Measurements from ENCODE around the gene CD53. TPM values are rescaled to one million over a fixed set of nuclear protein-coding genes. Genes with fewer than 3 reads are reported as not detected.

The CD53 gene
- total RNA-seq, 1 experiment from 2014 or later, result 1.4 TPM

DNA sequence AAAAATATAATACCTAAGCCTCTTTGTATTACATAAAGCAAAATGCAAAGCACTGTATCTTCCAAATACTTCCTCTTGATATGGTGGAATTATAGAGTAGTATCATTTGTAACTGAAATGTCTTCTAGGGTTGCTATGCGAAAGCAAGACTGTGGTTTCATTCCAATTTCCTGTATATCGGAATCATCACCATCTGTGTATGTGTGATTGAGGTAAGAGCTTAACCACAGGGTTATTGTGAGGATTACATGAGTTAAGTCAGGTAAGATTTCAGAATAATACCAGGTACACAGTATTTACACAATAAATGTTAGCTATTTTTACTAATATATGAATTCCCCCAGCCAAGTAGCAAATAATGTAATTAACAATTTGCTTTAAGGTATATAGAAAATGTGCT, 24.7 kb downstream of the CD53 start (continued):
- no peak for TF ChIP-seq NR1H2 (CRISPR knock-in tag; IDR thresholded peaks at IDR 0.05)
- TF ChIP-seq MYBL2 (CRISPR knock-in tag; IDR thresholded peaks at IDR 0.05), result no peak
- no peak for TF ChIP-seq TEAD4 (CRISPR knock-in tag; IDR thresholded peaks at IDR 0.05)

DNA sequence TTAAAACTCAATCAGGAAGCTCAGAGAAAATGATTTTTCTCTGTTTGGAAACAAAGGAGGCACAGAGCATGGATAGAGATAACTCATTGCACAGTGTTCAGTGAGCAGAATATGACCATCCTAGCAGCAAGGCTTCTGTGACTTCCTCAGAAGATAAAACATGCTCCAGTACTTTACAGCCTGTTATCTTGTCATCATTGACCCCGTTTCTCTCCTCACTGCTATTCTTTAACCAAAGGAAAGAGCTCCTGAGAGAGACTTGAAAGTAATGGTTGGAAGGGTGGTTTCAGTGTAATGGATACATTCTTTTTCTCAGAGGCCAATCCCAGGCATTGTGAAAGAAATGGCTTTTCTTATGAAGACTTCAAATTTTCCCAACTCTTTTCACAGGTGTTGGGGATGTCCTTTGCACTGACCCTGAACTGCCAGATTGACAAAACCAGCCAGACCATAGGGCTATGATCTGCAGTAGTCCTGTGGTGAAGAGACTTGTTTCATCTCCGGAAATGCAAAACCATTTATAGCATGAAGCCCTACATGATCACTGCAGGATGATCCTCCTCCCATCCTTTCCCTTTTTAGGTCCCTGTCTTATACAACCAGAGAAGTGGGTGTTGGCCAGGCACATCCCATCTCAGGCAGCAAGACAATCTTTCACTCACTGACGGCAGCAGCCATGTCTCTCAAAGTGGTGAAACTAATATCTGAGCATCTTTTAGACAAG, 25.9 kb downstream of the CD53 start:
- TF ChIP-seq HMGA2 (CRISPR knock-in tag; IDR thresholded peaks at IDR 0.05) (no peak), ZNF138 (CRISPR knock-in tag; conservative IDR thresholded peaks at IDR 0.05) (no peak), ZNF121 (CRISPR knock-in tag; IDR thresholded peaks at IDR 0.05) (no peak), TEAD1 (CRISPR knock-in tag; IDR thresholded peaks at IDR 0.05) (no peak), EMX1 (CRISPR knock-in tag; IDR thresholded peaks at IDR 0.05) (no peak), ZNF396 (CRISPR knock-in tag; IDR thresholded peaks at IDR 0.05; ENCODE audit: borderline replicate concordance) (no peak), MYBL2 (CRISPR knock-in tag; IDR thresholded peaks at IDR 0.05) (no peak), ESRRA (CRISPR knock-in tag; IDR thresholded peaks at IDR 0.05; ENCODE audit: borderline replicate concordance) (no peak), OVOL2 (CRISPR knock-in tag; IDR thresholded peaks at IDR 0.05; ENCODE audit: borderline replicate concordance) (no peak), CBFB (CRISPR knock-in tag; IDR thresholded peaks at IDR 0.05; ENCODE audit: low read depth) (no peak), ATF1 (CRISPR knock-in tag; IDR thresholded peaks at IDR 0.05) (no peak), FOXP1 (CRISPR knock-in tag; IDR thresholded peaks at IDR 0.05; ENCODE audit: borderline replicate concordance) (no peak), ZNF317 (CRISPR knock-in tag; IDR thresholded peaks at IDR 0.05; ENCODE audit: borderline replicate concordance, low read depth) (no peak), CREB1 (CRISPR knock-in tag; IDR thresholded peaks at IDR 0.05) (no peak), RELA (CRISPR knock-in tag; IDR thresholded peaks at IDR 0.05; ENCODE audit: borderline replicate concordance) (no peak)
- TF ChIP-seq, protein P1, sequence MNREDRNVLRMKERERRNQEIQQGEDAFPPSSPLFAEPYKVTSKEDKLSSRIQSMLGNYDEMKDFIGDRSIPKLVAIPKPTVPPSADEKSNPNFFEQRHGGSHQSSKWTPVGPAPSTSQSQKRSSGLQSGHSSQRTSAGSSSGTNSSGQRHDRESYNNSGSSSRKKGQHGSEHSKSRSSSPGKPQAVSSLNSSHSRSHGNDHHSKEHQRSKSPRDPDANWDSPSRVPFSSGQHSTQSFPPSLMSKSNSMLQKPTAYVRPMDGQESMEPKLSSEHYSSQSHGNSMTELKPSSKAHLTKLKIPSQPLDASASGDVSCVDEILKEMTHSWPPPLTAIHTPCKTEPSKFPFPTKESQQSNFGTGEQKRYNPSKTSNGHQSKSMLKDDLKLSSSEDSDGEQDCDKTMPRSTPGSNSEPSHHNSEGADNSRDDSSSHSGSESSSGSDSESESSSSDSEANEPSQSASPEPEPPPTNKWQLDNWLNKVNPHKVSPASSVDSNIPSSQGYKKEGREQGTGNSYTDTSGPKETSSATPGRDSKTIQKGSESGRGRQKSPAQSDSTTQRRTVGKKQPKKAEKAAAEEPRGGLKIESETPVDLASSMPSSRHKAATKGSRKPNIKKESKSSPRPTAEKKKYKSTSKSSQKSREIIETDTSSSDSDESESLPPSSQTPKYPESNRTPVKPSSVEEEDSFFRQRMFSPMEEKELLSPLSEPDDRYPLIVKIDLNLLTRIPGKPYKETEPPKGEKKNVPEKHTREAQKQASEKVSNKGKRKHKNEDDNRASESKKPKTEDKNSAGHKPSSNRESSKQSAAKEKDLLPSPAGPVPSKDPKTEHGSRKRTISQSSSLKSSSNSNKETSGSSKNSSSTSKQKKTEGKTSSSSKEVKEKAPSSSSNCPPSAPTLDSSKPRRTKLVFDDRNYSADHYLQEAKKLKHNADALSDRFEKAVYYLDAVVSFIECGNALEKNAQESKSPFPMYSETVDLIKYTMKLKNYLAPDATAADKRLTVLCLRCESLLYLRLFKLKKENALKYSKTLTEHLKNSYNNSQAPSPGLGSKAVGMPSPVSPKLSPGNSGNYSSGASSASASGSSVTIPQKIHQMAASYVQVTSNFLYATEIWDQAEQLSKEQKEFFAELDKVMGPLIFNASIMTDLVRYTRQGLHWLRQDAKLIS (CRISPR knock-in tag; IDR thresholded peaks at IDR 0.05; ENCODE audit: borderline replicate concordance), result no peak
- TF ChIP-seq, protein P2, sequence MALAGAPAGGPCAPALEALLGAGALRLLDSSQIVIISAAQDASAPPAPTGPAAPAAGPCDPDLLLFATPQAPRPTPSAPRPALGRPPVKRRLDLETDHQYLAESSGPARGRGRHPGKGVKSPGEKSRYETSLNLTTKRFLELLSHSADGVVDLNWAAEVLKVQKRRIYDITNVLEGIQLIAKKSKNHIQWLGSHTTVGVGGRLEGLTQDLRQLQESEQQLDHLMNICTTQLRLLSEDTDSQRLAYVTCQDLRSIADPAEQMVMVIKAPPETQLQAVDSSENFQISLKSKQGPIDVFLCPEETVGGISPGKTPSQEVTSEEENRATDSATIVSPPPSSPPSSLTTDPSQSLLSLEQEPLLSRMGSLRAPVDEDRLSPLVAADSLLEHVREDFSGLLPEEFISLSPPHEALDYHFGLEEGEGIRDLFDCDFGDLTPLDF (CRISPR knock-in tag; IDR thresholded peaks at IDR 0.05), result no peak
- TF ChIP-seq, protein P3, sequence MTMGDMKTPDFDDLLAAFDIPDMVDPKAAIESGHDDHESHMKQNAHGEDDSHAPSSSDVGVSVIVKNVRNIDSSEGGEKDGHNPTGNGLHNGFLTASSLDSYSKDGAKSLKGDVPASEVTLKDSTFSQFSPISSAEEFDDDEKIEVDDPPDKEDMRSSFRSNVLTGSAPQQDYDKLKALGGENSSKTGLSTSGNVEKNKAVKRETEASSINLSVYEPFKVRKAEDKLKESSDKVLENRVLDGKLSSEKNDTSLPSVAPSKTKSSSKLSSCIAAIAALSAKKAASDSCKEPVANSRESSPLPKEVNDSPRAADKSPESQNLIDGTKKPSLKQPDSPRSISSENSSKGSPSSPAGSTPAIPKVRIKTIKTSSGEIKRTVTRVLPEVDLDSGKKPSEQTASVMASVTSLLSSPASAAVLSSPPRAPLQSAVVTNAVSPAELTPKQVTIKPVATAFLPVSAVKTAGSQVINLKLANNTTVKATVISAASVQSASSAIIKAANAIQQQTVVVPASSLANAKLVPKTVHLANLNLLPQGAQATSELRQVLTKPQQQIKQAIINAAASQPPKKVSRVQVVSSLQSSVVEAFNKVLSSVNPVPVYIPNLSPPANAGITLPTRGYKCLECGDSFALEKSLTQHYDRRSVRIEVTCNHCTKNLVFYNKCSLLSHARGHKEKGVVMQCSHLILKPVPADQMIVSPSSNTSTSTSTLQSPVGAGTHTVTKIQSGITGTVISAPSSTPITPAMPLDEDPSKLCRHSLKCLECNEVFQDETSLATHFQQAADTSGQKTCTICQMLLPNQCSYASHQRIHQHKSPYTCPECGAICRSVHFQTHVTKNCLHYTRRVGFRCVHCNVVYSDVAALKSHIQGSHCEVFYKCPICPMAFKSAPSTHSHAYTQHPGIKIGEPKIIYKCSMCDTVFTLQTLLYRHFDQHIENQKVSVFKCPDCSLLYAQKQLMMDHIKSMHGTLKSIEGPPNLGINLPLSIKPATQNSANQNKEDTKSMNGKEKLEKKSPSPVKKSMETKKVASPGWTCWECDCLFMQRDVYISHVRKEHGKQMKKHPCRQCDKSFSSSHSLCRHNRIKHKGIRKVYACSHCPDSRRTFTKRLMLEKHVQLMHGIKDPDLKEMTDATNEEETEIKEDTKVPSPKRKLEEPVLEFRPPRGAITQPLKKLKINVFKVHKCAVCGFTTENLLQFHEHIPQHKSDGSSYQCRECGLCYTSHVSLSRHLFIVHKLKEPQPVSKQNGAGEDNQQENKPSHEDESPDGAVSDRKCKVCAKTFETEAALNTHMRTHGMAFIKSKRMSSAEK (CRISPR knock-in tag; IDR thresholded peaks at IDR 0.05; ENCODE audit: borderline replicate concordance), result no peak
- TF ChIP-seq, protein P4, sequence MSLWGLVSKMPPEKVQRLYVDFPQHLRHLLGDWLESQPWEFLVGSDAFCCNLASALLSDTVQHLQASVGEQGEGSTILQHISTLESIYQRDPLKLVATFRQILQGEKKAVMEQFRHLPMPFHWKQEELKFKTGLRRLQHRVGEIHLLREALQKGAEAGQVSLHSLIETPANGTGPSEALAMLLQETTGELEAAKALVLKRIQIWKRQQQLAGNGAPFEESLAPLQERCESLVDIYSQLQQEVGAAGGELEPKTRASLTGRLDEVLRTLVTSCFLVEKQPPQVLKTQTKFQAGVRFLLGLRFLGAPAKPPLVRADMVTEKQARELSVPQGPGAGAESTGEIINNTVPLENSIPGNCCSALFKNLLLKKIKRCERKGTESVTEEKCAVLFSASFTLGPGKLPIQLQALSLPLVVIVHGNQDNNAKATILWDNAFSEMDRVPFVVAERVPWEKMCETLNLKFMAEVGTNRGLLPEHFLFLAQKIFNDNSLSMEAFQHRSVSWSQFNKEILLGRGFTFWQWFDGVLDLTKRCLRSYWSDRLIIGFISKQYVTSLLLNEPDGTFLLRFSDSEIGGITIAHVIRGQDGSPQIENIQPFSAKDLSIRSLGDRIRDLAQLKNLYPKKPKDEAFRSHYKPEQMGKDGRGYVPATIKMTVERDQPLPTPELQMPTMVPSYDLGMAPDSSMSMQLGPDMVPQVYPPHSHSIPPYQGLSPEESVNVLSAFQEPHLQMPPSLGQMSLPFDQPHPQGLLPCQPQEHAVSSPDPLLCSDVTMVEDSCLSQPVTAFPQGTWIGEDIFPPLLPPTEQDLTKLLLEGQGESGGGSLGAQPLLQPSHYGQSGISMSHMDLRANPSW (CRISPR knock-in tag; conservative IDR thresholded peaks at IDR 0.05; ENCODE audit: low read depth), result no peak
- Mint-ChIP-seq H3K4me1 (peaks cover 5% of the 10 kb centered on the region), H3K27ac (no peak overlapping the region), H3K27me3 (ENCODE audit: low read depth) (no peaks in the 10 kb centered on the region), H3K9me3 (no peaks in the 10 kb centered on the region), H3K36me3 (no peaks in the 10 kb centered on the region), H3K4me3 (no peak overlapping the region)
- CTCF ChIA-PET, result no interaction called here
- ATAC-seq (no peak), DNase-seq (ENCODE audit: low spot score) (no peak)
- POLR2A ChIA-PET, result no interaction called here

Measured in WTC11 (cell line).